Prostate gland (tissue), 2 donors: ENCODE data around the gene RRP7A. TPM values are rescaled to one million over a fixed set of nuclear protein-coding genes. Genes with fewer than 3 reads are reported as not detected.

Experiments
- DNase-seq: peaks from one replicate; pipeline ENCODE4 v3.0.0-alpha.2; 2019; ENCODE audit warnings: low spot score
- H3K27ac ChIP-seq, 2 donors: fragments of 200-600 bp; sonication (generic); 2 replicates each; pipeline ENCODE4 v1.5.1; 2017 to 2019
- H3K27me3 ChIP-seq: fragments of 200-600 bp; sonication (generic); replicated peaks from 2 replicates; pipeline ENCODE4 v1.5.1; 2019; ENCODE audit not compliant: insufficient read depth
- H3K36me3 ChIP-seq, 2 donors: fragments of 200-600 bp; sonication (generic); 1 replicate in 1 of 2; 2 replicates in 1 of 2; pipeline versions ENCODE4 v1.5.1 to v1.8.1; 2017 to 2019
- H3K4me1 ChIP-seq: fragments of 200-600 bp; sonication (generic); replicated peaks from 2 replicates; pipeline ENCODE4 v1.5.1; 2019
- H3K4me3 ChIP-seq, 2 donors: fragments of 200-600 bp; sonication (generic); 2 replicates each; pipeline ENCODE4 v1.5.1; 2017 to 2019
- H3K9me3 ChIP-seq: fragments of 200-600 bp; sonication (generic); 2 replicates; pipeline ENCODE4 v1.5.1; 2017
- CTCF ChIP-seq, 4 experiments: fragments of 200-600 bp in 2 of 4; fragments of 450-650 bp in 2 of 4; sonication (generic) in 2 of 4; IDR thresholded peaks; 1 replicate in 3 of 4; 2 replicates in 1 of 4; pipeline ENCODE4 v1.5.1; 2016 to 2019; ENCODE audit warnings: antibody characterized with exemption in 4 of 4, mild to moderate bottlenecking in 2 of 4, moderate library complexity in 2 of 4
- POLR2A ChIP-seq: fragments of 450-650 bp; IDR thresholded peaks from one replicate; pipeline ENCODE4 v1.6.1; 2016; ENCODE audit warnings: antibody characterized with exemption, mild to moderate bottlenecking
- POLR2AphosphoS5 ChIP-seq: sonication (generic); formaldehyde crosslinking; IDR thresholded peaks from one replicate; pipeline ENCODE4 v1.6.1; 2017; ENCODE audit warnings: antibody characterized with exemption
- WGBS: methylation state at CpG from one replicate; pipeline ENCODE4 v1.1.5; 2018; 5-methylcytosine and 5-hydroxymethylcytosine counted together
- intact Hi-C: fragments of 100-400 bp; cut with DNase I; formaldehyde crosslinking; loops from one replicate; pipeline ENCODE4 v1.14.2; 2022
- total RNA-seq, 2 donors: library from RNA; depleted of rRNA; stranded (reverse); fragments of >200 nt; gene quantifications; one replicate each; pipeline ENCODE4 v1.1.0, GENCODE V29; 2016

The RRP7A gene
- total RNA-seq, 2 donors from 2014 or later: 32.4 to 41.5 TPM

DNA sequence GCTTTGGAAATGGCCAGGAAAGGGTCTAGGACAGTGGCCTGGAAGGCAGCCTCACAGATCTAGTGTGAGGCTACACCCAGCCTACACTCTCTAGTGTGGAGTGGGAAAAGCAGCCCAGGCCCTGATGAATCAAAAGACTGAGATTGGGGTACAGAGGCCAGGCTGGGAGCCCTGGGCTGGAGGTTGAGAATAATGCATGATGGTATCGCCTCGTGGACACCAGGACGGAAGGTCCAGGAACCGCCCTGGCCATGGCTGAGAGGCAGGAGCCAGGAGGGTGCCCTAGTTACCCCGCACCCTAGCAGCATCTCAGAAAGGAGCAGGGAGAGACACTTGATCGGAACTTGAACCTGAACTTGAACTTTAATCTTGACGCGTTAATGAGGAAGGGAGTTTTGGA, 46.9 kb downstream of the RRP7A start:
- H3K4me3 ChIP-seq: no peak overlapping the region
- intact Hi-C loops: no loop called here
- H3K27ac ChIP-seq: no peak overlapping the region
- WGBS: 92% methylated on average over 8 of the region's 8 CpGs
- no peaks in the 10 kb centered on the region for H3K9me3 ChIP-seq
- no peaks in the 10 kb centered on the region for H3K36me3 ChIP-seq
- H3K4me1 ChIP-seq: no peaks in the 10 kb centered on the region
- no peaks in the 10 kb centered on the region for H3K27me3 ChIP-seq
- TF ChIP-seq POLR2AphosphoS5: no peak
- DNase-seq: no peak

DNA sequence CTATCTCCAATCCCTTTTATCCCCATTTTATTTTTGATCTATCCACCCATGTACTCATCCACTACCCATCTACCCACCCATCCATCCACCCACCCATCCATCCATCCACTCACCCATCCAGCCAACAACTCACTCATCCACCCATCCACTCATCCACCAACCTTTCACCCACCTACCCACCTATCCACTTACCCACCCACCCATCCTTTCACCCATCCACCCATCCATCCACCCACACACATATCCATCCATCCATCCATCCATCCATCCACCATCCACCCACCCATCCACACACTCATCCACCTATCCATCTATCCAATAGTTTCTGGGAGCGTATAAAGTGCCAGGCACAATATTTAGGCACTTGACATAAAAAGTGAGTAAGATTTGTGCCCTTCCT, 48.2 kb downstream of the RRP7A start:
- Histone ChIP-seq H3K4me3 (no peak overlapping the region), H3K27me3 (no peaks in the 10 kb centered on the region), H3K36me3 (no peaks in the 10 kb centered on the region), H3K4me1 (no peaks in the 10 kb centered on the region), H3K9me3 (no peaks in the 10 kb centered on the region), H3K27ac (no peak overlapping the region)
- TF ChIP-seq POLR2A: no peak
- no peak for DNase-seq
- intact Hi-C loops: no loop called here
- 95% methylated on average over 1 of the region's 1 CpG for WGBS

DNA sequence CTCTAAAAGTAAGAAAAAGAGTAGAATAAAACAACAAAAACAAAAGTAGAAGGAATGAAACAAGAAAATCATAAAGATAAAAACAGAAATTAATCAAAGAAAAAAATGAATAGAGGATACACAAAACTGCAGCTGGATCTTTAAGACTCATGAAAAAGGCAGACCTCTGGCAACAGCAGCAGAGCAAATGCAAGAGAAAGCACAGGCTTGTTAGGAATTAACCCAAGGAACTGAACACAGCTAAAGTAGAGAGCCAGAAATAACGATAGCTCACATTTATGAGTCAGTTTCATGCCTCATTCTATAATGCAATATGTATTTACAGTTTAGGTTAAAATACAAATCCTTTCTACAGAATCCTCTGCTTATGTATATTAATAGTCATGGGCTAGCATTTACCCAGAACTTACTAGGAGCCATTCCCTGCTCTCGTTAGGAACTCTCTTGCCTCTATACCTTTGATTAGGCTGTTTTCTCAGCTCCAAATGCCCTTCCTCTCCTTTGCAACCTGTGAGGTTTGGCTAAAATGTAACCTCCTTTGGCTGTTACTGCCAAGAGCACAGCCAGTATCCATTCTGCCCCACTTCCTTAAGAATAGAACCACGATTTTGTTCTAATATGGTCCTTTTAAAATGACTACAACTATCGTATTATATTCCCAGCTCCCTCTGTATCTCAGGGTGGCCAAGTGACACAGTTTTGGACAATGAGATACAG, 49.1 kb downstream of the RRP7A start:
- no peak for DNase-seq
- Histone ChIP-seq H3K4me3 (no peak overlapping the region), H3K36me3 (no peaks in the 10 kb centered on the region), H3K9me3 (no peaks in the 10 kb centered on the region), H3K4me1 (no peaks in the 10 kb centered on the region), H3K27me3 (no peaks in the 10 kb centered on the region), H3K27ac (no peak overlapping the region)
- WGBS: 40% methylated on average over 4 of the region's 4 CpGs
- intact Hi-C loops: no loop called here
- TF ChIP-seq CTCF (IDR thresholded peaks at IDR 0.05) (no peak), POLR2AphosphoS5 (no peak), POLR2A (no peak)

- TF ChIP-seq POLR2A (no peak), CTCF (IDR thresholded peaks at IDR 0.05) (no peak), POLR2AphosphoS5 (no peak)
- Histone ChIP-seq H3K27me3 (no peaks in the 10 kb centered on the region), H3K36me3 (no peaks in the 10 kb centered on the region), H3K27ac (no peak overlapping the region), H3K4me1 (no peaks in the 10 kb centered on the region), H3K4me3 (no peak overlapping the region), H3K9me3 (no peaks in the 10 kb centered on the region)
- 90% methylated on average over 2 of the region's 2 CpGs for WGBS
- intact Hi-C loops: no loop called here
- DNase-seq: no peak
Measured at GRCh38 chr22:42468841-42469240, 50.8 kb downstream of the RRP7A start.

DNA sequence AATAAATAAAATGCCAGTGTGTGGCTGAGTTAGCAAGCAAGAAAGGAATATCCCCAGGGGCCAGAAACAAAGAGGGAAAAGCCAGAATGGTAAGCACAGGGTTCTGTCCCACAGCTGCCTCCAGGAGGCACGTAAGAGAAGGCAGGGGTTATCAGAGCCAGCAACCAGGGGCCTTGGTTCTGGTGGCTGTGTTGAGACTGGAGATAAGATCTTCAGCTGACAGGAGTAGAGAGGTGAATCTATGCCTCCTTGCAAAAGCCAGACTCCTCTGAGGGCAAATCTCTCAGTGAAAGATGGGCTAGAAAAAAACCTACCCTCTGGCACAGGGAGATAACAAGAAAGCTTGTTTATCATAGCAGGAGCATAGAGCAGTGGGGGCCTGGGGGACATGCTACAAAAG, 57.6 kb downstream of the RRP7A start:
- H3K9me3 ChIP-seq: no peaks in the 10 kb centered on the region
- DNase-seq: no peak
- TF ChIP-seq POLR2AphosphoS5 (no peak), CTCF (IDR thresholded peaks at IDR 0.05) (no peak), POLR2A (no peak)
- H3K36me3 ChIP-seq: no peaks in the 10 kb centered on the region
- H3K4me1 ChIP-seq: peaks cover 5% of the 10 kb centered on the region
- WGBS: 12% methylated on average over 1 of the region's 1 CpG
- no peak overlapping the region for H3K4me3 ChIP-seq
- H3K27ac ChIP-seq: no peak overlapping the region
- intact Hi-C loops: no loop called here
- H3K27me3 ChIP-seq: no peaks in the 10 kb centered on the region

GRCh38 chr22:42461511-42461910, 58.1 kb downstream of the RRP7A start:
- intact Hi-C loops: no loop called here
- Histone ChIP-seq H3K27me3 (no peaks in the 10 kb centered on the region), H3K36me3 (no peaks in the 10 kb centered on the region), H3K27ac (no peak overlapping the region), H3K9me3 (no peaks in the 10 kb centered on the region), H3K4me3 (no peak overlapping the region), H3K4me1 (peaks cover 5% of the 10 kb centered on the region)
- 56% methylated on average over 3 of the region's 3 CpGs for whole genome bisulfite sequencing
- no peak for DNase-seq
- no peak for TF ChIP-seq CTCF (IDR thresholded peaks at IDR 0.05)
- TF ChIP-seq POLR2AphosphoS5: no peak
- no peak for TF ChIP-seq POLR2A
